ENCODE data around the gene LTB4R. TPM values are rescaled to one million over a fixed set of nuclear protein-coding genes. Genes with fewer than 3 reads are reported as not detected.

LTB4R gene
- polyA plus RNA-seq, 1 experiment, result 0.98 TPM

GRCh38 chr14:24293525-24293924 is 17.8 kb upstream of the LTB4R start:
- CTCF ChIA-PET, result interaction anchor here (0.8 to 1.9 kb wide), 4 partner anchors 14 to 138 kb away, joined by 3 to 11 read pairs (median 4); partner anchors contain the start of genes CIDEB and MDP1
- Histone ChIP-seq H3K27me3 (ENCODE audit: control insufficient read depth, insufficient read depth, low read length) (no peaks in the 10 kb centered on the region), H3K9me3 (ENCODE audit: control insufficient read depth, insufficient read depth, low read length) (no peaks in the 10 kb centered on the region), H3K27ac (ENCODE audit: low read depth, low read length) (no peak overlapping the region), H3K4me3 (ENCODE audit: low read depth, low read length) (no peak overlapping the region)
- TF ChIP-seq CTCF (IDR thresholded peaks at IDR 0.05; ENCODE audit: low read depth, low read length), result no peak
- POLR2A ChIA-PET, result no interaction called here
- no peak for DNase-seq (ENCODE audit: low read depth, low spot score)

- Histone ChIP-seq H3K27me3 (ENCODE audit: control insufficient read depth, insufficient read depth, low read length) (no peaks in the 10 kb centered on the region), H3K4me3 (ENCODE audit: low read depth, low read length) (no peak overlapping the region), H3K9me3 (ENCODE audit: control insufficient read depth, insufficient read depth, low read length) (no peaks in the 10 kb centered on the region), H3K27ac (ENCODE audit: low read depth, low read length) (peak overlapping the region; percentile 75)
- TF ChIP-seq CTCF (IDR thresholded peaks at IDR 0.05; ENCODE audit: low read depth, low read length), result peak; percentile 86
- DNase-seq (ENCODE audit: low read depth, low spot score), result peak; percentile 83
- ChIA-PET POLR2A (interaction anchor here (1.9 kb wide), 1 partner anchor 54 kb away, joined by 14 read pairs; the partner anchor contains the start of gene TINF2), CTCF (interaction anchor here (0.6 to 7.6 kb wide), 37 partner anchors 12 to 282 kb away, joined by 3 to 87 read pairs (median 5); partner anchors contain the start of genes CHMP4A, CIDEB, DCAF11 and EMC9)
Observed at GRCh38 chr14:24296341-24297157, 14.8 kb upstream of the LTB4R start.

GRCh38 chr14:24297190-24297964 is 13.9 kb upstream of the LTB4R start:
- TF ChIP-seq CTCF (IDR thresholded peaks at IDR 0.05; ENCODE audit: low read depth, low read length), result peak; percentile 48; the same call in 1 of the 2 replicates

GRCh38 chr14:24298892-24299254 is 12.4 kb upstream of the LTB4R start:
- DNase-seq (ENCODE audit: low read depth, low spot score), result peak; percentile 23
- no peak for TF ChIP-seq CTCF (IDR thresholded peaks at IDR 0.05; ENCODE audit: low read depth, low read length)

More at GRCh38 chr14:24297190-24297964, 13.9 kb upstream of the LTB4R start:
- no peaks in the 10 kb centered on the region for H3K9me3 ChIP-seq (ENCODE audit: control insufficient read depth, insufficient read depth, low read length)
- H3K4me3 ChIP-seq (ENCODE audit: low read depth, low read length), result no peak overlapping the region
- CTCF ChIA-PET, result interaction anchor here (0.7 to 7.6 kb wide), 28 partner anchors 8 to 240 kb away, joined by 3 to 87 read pairs (median 6); partner anchors contain the start of genes CIDEB, IRF9, LTB4R2 and MDP1
- no peaks in the 10 kb centered on the region for H3K27me3 ChIP-seq (ENCODE audit: control insufficient read depth, insufficient read depth, low read length)
- POLR2A ChIA-PET, result interaction anchor here (0.6 to 1.9 kb wide), 2 partner anchors 55 to 99 kb away, joined by 11 to 14 read pairs; partner anchors contain the start of gene TINF2
- no peak for DNase-seq (ENCODE audit: low read depth, low spot score)
- H3K27ac ChIP-seq (ENCODE audit: low read depth, low read length), result peak overlapping the region; percentile 31

More at GRCh38 chr14:24298892-24299254, 12.4 kb upstream of the LTB4R start:
- no peaks in the 10 kb centered on the region for H3K9me3 ChIP-seq (ENCODE audit: control insufficient read depth, insufficient read depth, low read length)
- CTCF ChIA-PET, result interaction anchor here (0.5 to 7.6 kb wide), 7 partner anchors 10 to 241 kb away, joined by 3 to 87 read pairs (median 3); partner anchors contain the start of genes CIDEB, IRF9, LTB4R2 and TINF2
- no peaks in the 10 kb centered on the region for H3K27me3 ChIP-seq (ENCODE audit: control insufficient read depth, insufficient read depth, low read length)
- POLR2A ChIA-PET, result interaction anchor here (0.5 to 1.6 kb wide), 4 partner anchors 56 to 184 kb away, joined by 3 to 9 read pairs (median 4); partner anchors contain the start of genes CBLN3, DCAF11, KHNYN and NRL
- H3K4me3 ChIP-seq (ENCODE audit: low read depth, low read length), result peak overlapping the region; percentile 96
- peak overlapping the region; percentile 57 for H3K27ac ChIP-seq (ENCODE audit: low read depth, low read length)
